ENCODE measurements around the gene DOCK11.

- TF ChIP-seq REST (IDR thresholded peaks at IDR 0.05; ENCODE audit: insufficient read depth in 1 of 2, low read depth in 2 of 2, low read length in 2 of 2) (no peak), SIN3A (IDR thresholded peaks at IDR 0.05; ENCODE audit: borderline replicate concordance, insufficient read depth, low read length) (no peak)
These were observed 70.2 kb downstream of the DOCK11 start for GRCh38 chrX:118565853-118566252.

Data from PFSK-1 (cell line).